NCI-H69 (cell line): ENCODE results near the gene RDH16.
"Not testable (repeated sequence)": the region's sequence is repeated elsewhere in the genome, so short reads cannot be mapped to it uniquely, and the experiment has no call there.

Experiments used
- DNase-seq: peaks from one replicate; lab custom pipeline; 2025; lab: John Stamatoyannopoulos, UW

Gene RDH16

DNA sequence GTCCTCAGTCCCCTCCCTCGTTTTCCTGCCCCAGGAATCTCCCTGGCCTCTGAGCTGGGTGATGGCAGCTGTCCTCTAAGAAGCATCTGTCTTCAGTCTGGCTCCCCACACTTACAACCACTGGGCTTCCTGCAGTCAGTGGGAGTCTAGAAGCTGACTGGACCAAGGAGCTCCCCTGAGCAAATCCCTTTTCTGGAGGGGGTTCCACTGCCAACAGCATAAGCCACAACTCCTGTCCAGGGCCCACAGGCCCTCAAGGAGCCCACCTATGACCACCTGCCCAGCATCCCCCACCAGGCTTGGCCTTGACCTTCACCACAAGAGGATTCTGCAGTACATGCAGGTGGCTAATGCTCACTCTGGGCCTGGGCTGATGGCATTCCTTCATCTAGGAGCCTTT lies 4.1 kb downstream of the RDH16 start:
- no peak for DNase-seq

DNA sequence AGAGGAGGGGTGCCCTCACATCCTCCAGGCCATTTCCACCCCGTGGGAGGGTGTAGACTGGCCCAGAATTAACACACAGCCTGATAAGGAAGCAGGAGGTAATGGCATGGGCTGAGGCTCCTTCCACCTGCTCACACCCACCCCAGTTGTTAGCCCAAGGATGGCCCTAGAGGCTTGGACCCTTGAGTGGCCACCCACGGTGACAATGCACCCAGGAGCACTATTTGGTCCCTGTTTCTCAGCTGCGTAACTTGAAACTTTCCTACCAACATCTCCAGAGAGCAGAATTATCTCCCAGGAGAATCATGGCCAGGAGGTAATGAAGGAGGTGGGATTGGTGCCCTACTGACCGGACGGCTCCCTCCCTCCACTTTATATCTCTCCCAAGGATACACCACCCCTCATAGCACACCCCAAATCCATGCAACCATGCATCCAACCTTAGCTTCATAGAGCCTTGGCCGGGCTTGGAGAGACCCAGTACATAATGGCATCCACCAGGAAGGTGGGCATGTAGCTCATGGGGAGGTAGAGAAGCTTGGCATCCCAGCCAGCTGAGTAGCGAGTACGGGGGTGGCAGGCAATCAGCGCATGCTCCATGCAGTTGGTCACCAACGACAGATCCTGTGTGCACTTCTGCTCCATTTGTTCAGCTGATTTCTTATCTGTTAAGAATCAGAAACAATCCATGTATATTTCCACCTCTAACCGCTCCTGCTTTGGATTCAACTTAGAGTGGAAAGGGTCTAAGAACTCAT lies 5.6 kb downstream of the RDH16 start:
- DNase-seq = no peak

DNA sequence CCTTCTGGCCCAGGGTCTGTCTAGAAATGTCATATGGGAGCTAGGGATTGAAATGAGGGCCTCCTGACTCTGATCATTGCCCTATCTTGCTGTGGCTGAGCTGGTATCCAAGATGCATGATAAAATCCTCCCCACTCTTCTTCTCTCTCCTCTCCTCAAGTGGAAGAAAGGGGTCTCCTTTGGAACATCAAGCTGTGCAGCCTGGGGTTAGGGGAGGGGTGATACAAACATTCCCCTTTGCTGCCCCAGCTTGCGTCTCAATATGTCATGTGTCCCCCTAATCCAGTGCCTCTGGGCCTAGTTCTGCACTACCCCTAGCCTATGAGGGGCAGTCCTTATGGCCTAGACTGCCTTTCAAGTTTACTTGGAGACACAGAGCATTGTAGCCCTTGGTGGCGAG lies 8.5 kb downstream of the RDH16 start:
- no peak for DNase-seq

DNA sequence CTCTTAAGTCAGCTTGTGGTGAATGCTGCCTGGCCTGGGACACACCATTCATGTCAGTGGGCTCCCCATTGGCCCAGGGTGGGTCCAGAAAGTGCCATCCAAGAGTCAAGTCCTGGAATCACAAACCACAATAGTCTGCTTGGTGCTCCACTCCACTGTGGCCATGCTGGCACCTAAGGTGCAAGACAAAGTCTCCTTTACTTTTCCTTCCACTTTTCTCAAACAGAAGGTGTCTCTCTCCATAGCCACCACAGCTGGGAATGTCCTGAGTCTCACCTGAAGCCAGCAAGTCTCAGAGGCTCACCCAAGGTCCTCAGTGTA lies 9.0 kb downstream of the RDH16 start:
- DNase-seq = no peak

DNA sequence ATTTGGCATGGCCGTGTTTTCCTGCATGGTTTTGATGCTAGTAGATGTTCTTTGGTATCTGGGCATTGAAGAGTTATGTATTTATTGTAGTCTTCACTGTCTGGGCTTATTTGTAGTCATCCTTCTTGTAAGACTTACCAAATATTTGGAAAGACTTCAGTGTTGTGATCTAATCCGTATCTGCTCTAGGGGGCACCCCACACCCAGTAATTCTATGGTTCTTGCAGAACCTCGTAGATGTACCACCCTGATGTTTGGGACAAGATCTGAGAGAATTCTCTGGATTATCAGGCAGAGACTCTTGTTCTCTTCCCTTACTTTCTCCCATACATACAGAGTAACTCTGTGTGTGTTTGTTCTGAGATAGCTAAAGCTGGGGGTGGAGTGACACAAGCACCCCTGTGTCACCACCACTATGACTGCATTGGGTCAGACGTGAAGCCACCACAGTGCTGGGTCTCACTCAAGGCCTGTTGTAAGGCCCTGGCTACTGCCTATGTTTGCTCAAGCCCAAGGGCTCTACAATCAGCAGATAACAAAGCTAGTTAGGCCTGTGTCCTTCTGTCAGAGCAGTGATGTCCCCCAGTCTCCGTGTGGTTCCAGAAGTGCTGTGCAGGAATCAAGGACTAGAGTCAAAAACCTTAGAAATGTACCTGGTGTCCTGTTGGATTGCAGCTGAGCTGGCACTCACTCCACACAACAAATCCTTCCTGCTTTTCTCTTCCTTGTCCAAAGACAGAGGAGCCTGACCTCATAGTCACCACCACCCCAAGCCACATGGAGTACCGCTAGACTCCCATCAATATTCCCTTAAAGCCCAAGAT lies 9.6 kb downstream of the RDH16 start:
- peak; percentile 25 for DNase-seq

DNA sequence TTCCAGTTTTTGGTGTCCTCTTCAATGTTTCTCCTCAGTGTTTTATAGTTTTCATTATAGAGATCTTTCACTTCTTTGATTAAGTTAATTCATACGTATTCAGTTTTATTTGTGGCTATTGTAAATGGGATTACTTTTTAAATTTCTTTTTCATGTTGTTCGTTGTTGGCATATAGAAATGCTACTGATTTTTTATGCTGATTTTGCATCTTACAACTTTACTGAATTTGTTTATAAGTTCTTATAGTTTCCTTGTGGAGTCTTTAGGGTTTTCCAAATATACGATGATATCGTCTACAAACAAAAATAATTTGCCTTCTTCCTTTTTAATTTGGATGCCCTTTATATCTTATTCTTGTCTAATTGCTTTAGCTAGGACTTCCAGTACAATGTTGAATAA lies 13.5 kb downstream of the RDH16 start:
- no peak for DNase-seq

DNA sequence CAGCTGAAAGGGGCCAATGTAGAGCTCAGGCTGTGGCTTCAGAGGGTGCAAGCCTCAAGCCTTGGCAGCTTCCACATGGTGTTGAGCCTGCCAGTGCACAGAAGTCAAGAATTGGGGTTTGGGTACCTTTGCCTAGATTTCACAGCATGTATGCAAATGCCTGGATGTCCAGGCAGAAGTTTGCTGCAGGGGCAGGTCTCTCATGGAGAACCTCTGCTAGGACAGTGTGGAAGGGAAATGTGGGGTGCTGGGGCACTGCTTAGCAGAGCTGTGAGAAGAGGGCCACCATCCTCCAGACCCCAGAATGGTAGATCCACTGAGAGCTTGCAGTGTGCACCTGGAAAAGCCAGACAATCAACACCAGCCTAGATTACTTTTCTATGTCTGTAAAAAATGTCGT lies 14.0 kb downstream of the RDH16 start:
- DNase-seq = not testable (repeated sequence)

DNA sequence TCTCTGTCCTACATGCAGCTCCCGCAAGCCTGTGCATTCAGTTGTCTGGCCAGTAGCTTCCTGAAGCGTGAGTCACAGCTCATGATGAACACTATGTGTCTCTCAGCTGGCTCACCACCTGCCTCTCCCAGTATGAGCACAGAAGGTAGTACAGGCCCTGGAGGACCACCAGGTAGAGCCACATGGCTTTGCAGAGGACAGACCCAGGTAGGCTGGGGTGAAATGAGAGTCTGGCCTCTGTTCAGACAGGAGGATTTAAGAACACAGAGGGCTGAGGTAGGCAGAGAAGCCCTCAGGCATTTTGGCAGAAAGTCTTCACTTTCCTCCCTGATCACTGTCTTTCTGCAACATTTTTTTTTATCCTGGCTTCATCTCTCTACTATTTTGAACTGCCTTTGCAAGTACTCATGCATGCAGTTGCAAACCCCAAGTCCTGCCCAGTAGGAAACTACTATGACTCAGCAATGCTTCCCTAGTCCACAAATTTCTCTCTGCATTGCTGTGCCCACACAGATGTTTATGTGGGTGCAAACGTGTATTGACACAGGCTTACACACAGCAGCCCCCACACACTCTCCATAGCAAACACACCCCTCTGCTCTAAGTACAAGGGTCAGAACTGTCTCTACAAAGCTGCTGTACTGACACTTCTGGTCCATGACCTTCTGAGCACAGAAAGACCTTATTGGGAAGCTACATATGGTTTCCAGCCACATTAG lies 15.9 kb downstream of the RDH16 start:
- no peak for DNase-seq

DNA sequence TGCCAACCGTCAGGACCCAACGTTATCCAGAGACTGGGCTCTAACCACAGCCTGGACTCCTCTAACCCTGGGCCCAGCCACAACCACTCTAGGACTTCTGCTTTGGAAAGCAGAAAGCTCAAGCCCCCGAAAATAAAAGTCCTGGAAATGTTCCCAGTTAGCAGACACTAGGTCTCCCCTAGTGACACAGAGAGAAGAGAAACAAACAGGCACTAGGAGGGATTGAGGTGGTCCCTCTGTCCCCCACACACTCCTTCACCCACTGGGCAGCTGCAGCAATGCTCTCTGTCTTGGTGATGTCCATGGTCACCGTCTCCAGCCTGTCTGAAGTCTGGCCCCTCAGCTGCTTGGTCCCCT lies 16.5 kb downstream of the RDH16 start:
- not testable (repeated sequence) for DNase-seq

DNA sequence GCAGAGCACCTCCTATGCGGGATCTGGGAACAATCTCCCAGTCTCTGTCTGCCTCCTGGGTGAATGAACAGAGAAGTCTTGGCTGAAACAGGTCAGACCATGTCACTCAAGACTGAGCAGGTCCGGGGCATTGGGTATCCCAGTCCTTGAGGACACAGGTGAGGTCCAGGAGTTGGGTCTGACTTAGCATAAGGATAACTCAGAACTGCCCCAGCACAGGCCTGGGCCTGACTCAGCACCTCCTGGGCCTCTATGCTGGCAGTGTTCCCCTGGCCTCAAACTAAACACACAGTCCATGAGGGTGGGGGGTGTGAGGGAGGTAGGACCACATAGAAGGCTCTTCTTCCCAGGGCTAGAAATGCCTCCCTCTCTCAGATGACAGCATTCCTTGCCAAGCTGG lies 21.7 kb downstream of the RDH16 start:
- no peak for DNase-seq

DNA sequence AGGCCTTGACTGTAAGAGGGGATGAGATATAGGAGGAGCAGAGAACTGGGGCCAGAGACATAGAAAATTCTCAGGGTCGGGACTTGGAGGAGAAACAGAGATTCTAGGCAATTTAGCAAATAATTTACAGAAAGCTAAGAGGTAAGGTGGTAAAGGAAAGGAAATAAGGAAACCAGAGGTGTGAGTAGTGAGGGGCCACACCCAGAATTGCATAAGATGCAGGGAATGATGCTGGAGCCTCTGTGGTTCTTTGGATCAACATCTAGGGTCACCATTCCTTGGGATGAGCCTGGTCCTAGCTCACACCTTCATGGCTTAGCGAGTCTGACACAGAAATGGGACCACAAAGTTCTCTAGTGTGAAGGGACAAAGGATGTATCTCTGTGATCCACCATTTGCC lies 22.3 kb downstream of the RDH16 start:
- no peak for DNase-seq

DNA sequence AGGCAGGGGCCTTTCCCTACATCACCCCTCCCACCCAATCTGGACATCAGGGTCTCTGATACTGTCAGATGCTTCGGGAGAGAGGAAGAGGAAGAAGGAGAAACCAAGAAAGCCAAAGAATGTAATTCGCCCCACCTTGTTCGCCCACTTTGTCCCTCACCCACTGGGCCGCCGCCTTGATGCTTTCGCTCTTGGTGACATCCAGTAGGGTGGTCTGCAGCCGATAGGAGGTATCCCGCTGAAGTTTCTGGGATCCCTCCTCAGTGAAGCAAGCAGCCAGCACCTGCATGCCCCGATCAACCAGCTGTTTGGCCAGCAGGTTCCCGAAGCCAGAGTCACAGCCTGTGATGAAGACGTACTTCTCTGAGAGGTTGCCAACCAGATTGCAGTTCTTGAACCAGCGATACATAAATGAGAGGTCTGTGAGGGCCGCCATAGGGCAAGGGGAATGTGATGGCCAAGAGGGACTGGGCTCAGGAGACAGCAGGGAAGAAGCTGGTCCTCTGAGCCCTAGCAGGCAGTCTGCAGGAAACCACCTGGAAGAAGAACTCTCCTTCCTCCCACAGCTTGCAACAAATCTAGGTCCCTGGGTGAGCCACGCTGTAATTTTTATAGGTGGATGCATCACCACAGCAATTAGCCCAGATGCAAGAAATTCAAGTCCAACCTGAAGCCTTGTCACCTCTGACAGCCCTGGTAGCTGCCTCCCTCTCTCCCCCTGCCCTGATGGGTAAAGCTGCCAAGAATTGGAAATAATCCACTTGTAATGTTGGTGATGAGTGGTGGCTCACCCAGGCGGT lies 23.4 kb downstream of the RDH16 start, which contains the start of gene SDR9C7:
TSS of gene SDR9C7 (minus strand) at position 583 of the 800 bp plus-strand sequence. CDS start at position 436, 147 bp downstream.
- DNase-seq = no peak

DNA sequence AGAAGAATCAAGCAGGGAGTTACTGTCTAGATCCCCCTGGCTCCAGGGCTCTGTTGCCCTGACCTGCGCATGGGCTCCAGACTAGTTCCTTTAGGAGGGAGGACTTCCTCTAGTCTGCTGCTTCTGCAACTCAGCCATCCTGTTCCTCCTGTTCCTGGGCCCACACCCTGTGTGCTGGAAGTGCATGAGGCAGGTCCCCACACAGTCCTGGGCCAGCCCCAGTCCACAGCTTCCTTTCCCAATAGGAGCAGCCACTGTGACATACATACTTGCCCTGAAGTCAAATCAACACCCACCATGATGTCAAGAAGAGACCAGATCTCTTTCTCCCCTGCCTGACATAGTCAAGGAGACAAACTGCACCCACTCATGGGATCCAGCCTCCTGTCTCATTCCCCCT lies 24.5 kb downstream of the RDH16 start:
- no peak for DNase-seq

DNA sequence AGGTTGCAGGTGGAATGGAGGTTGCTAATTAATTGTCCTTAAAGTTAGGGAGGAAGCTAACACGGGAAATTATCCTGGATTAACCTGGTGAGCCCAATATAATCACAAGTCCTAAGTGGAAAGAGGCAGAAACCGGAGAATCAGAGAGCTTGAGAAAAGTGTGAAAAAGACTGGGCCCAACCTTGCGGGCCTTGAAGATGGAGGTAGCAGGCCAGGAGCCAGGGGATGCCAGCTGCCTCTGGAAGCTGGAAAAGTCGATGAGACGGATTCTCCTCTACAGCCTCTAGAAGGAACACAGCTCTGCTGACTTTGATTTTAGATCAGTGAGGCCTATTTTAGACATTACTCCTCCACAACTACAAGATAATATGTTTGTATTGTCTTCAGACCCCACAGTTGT lies 25.3 kb downstream of the RDH16 start:
- no peak for DNase-seq

DNA sequence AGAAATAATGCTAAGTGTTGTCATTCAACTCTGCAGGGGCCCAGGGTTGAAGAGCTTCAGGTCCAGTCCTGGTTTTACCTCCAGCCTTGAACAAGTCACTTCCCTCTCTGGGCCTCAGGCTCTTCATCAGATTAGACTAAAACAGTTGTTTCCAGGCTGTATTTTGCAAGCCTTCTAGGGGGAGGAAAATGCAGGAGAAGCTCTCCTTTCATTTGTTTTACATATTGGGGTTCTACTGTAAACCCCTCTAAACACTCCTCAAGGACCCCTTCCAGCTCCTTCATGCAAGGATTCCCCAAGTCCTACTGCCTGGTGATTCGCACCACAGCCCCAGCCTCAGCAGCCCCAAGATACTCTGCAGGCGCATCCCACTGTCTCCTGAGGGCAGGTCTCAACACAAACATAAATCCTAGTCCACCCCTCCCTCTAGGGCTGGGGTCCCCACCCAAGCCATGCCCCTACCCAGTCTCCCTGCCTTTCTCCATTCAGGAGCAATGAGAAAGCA lies 25.9 kb downstream of the RDH16 start:
- peak; percentile 33 for DNase-seq

DNA sequence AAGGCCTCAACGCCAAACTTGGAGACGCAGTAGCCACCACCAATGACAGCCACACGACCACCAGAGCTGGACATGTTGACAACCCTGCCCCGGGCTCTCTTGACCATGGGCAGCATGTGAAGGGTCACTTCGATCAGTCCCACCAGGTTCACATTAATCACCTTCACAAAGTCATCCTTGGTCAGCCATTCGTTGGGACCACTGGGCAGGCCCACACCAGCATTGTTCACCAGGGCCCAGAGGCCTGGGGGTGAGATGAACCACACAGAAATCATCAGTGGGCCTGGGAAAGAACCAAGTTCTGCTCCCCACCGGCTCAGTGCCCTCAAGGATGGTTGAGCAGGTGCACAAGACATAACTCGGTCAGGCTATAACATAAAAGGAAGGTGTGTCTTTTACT lies 27.2 kb downstream of the RDH16 start:
- no peak for DNase-seq

DNA sequence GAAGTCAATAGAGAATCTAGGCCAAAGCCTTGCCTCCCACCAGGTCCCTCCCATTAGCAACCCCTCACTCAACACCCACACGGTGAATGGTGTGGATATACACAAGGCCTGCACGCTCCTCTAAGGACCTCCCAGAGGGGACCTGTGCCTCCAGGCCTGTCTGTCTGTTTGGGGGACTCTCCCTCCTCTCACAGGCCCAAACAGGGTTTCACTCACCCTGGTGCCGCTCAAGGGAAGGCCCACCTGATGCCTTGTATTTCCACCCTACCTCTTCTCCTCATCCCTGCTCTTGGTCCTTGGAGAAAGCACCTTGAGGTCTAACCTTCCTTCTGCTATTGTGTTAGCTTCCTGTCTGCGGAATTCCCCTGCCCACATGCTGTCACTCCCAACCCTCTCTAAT lies 27.6 kb downstream of the RDH16 start:
- no peak for DNase-seq

DNA sequence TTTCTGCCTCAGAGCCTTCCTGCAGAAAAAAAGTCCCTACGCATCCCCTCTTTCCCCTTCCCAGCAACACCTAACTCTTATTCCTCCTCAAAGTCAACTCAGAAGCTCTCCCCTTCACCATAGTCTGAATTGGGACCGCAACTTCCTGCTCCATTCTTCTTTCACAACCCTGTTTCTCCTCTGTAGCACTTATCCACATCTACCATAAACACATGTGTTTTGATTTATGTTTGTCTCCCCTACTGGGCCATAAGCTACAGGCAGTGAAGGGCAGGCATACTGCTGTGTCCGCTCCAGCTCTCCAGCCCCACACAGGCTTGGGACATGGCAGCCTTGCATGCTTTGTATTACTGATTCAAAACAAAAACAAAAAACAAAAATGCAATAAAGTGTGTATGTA lies 29.1 kb downstream of the RDH16 start:
- DNase-seq = no peak

DNA sequence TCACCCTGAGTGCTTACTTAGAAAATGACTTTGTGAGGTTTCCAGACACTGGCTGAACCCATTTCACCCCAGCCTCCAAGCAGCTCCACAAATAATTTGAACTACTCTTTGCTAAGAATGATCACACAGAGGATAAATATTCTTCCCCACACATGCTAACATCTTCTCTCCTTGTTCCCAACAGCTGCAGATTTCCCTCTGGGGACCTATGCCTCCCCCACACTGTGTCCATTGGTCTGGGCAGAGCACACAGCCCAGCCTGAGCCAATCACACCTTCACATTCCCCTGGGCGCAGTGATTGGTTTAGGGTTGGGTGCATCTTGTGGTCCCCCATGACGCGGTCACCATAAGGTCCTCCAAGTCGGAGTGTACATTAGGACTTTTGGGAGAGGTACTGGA lies 30.1 kb downstream of the RDH16 start:
- no peak for DNase-seq

DNA sequence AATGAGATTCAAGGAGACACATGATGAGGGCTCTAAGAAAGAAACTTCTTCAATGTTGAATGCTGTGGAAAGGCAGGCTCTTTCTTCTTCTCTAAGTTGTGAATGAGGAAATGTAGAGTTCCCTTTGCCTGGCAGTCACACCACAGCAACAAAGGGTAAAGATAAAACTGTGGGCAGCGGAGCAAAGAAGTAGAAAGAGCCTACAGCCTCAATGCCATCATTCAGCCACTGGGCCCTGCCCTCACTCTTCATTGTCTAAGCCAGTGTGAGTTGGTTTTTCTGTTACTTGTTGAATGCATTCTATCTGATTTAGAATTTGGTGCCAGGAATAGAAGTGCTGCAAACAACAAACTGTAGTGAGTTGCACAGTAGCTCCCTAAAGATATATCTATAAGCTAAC lies 35.4 kb downstream of the RDH16 start:
- DNase-seq = no peak

DNA sequence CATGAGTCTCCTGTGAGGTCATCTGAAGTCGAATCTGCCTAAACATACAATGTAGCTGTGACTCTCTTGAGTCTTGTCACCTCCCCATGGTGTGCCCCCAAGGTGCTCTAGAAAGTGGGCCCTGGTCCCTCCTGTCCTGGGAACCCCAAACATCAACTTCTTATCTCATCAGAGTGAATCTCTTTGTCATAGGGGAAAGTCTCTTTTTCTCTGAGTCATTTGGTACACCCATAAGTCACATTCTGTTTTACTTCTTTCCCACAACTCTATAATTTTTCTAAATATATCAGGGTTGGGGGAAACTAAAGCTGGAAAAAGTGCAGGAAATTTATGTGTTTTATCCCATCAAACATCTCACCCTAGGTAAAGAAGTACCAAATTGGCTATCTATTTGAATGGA lies 36.1 kb downstream of the RDH16 start:
- no peak for DNase-seq

DNA sequence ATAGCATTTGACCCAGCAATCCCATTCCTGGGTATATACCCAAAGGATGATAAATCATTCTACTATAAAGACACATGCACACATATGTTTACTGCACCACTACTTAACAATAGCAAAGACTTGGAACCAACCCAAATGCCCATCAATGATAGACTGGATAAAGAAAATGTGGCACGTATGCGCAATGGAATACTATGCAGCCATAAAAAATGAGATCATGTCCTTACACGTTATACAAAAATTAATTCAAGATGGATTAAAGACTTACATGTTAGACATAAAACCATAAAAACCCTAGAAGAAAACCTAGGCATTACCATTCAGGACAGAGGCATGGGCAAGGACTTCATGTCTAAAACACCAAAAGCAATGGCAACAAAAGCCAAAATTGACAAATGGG lies 39.3 kb downstream of the RDH16 start:
- DNase-seq = not testable (repeated sequence)
